GM10266 (cell line): Measurements from ENCODE around the gene NTNG1.

Experiments used
- DNase-seq: peaks from one replicate; pipeline ENCODE4 v3.0.0; 2012; ENCODE audit errors: extremely low spot score
- CTCF ChIP-seq: IDR thresholded peaks from 2 replicates; pipeline ENCODE4 v1.5.1; 2012; ENCODE audit warnings: mild to moderate bottlenecking, low read depth; ENCODE audit not compliant: control insufficient read depth, insufficient read depth; ENCODE audit errors: missing control alignments

Gene NTNG1

GRCh38 chr1:107181253-107181969 lies 40.6 kb downstream of the NTNG1 start:
- no peak for TF ChIP-seq CTCF
- no peak for DNase-seq

- no peak for TF ChIP-seq CTCF
- DNase-seq: no peak
Measured at GRCh38 chr1:107183011-107183410, 42.2 kb downstream of the NTNG1 start.

- no peak for DNase-seq
- no peak for TF ChIP-seq CTCF
Measured at GRCh38 chr1:107184888-107185287, 44.0 kb downstream of the NTNG1 start.

- DNase-seq: no peak
- no peak for TF ChIP-seq CTCF
Measured at GRCh38 chr1:107187399-107187798, 46.6 kb downstream of the NTNG1 start.

GRCh38 chr1:107188160-107188559 lies 47.3 kb downstream of the NTNG1 start:
- no peak for DNase-seq
- TF ChIP-seq CTCF: no peak

- no peak for TF ChIP-seq CTCF
- no peak for DNase-seq
Measured at GRCh38 chr1:107194380-107194779, 53.5 kb downstream of the NTNG1 start.

GRCh38 chr1:107195476-107195875 lies 54.6 kb downstream of the NTNG1 start:
- DNase-seq: no peak
- no peak for TF ChIP-seq CTCF
